H1 (cell line): ENCODE measurements around the gene TGFB3. TPM values are rescaled to one million over a fixed set of nuclear protein-coding genes. Genes with fewer than 3 reads are reported as not detected.

Source experiments
- CTCF ChIA-PET: fragments of 300-600 bp; sonication (Branson Sonifier 250); formaldehyde crosslinking; loops from one replicate; lab custom pipeline; 2021; ENCODE audit not compliant: partially characterized antibody; lab: Charles Lee
- POLR2A ChIA-PET: fragments of 300-600 bp; sonication (Branson Sonifier 250); formaldehyde crosslinking; loops from one replicate; lab custom pipeline; 2021; ENCODE audit warnings: inconsistent platforms; ENCODE audit not compliant: partially characterized antibody; lab: Charles Lee
- DNase-seq, 2 experiments: peaks; one replicate each; pipeline versions ENCODE4 v3.0.0 to v3.0.0-alpha.2; 2010 to 2022; ENCODE audit warnings: low spot score in 2 of 2, low read depth in 1 of 2, mixed read lengths in 1 of 2
- FAIRE-seq: peaks from 2 replicates; lab custom pipeline; 2011; peaks lifted over from hg19 to GRCh38; lab: Jason Lieb, UNC
- H2AFZ ChIP-seq: 2 replicates; pipeline ENCODE4 v1.8.1; 2012; ENCODE audit warnings: low read length, inconsistent platforms
- H2AK5ac ChIP-seq: 2 replicates; pipeline ENCODE4 v1.6.1; 2013; ENCODE audit warnings: low read depth, low read length
- H2BK120ac ChIP-seq: replicated peaks from 2 replicates; pipeline ENCODE3; 2013; ENCODE audit warnings: low read depth, low read length, inconsistent platforms
- H2BK12ac ChIP-seq: 2 replicates; pipeline ENCODE4 v1.6.1; 2013; ENCODE audit warnings: low read depth, low read length
- H2BK15ac ChIP-seq: 2 replicates; pipeline ENCODE4 v1.6.1; 2013; ENCODE audit warnings: low read length
- H2BK20ac ChIP-seq: 2 replicates; pipeline ENCODE4 v1.6.1; 2013; ENCODE audit warnings: low read length
- H2BK5ac ChIP-seq: 2 replicates; pipeline ENCODE4 v1.6.1; 2013; ENCODE audit warnings: low read depth, low read length
- H3K14ac ChIP-seq: 2 replicates; pipeline ENCODE4 v1.6.1; 2013; ENCODE audit warnings: inconsistent platforms; ENCODE audit not compliant: insufficient read length
- H3K18ac ChIP-seq: 2 replicates; pipeline ENCODE4 v1.6.1; 2013; ENCODE audit warnings: low read length; ENCODE audit errors: extremely low read depth
- H3K23ac ChIP-seq: 2 replicates; pipeline ENCODE4 v1.6.1; 2013; ENCODE audit warnings: inconsistent platforms; ENCODE audit not compliant: insufficient read length
- H3K23me2 ChIP-seq: 2 replicates; pipeline ENCODE4 v1.6.1; 2013; ENCODE audit warnings: low read depth, low read length
- H3K27ac ChIP-seq: 2 replicates; pipeline ENCODE4 v1.6.1; 2011; ENCODE audit warnings: low read depth, low read length, inconsistent platforms
- H3K27me3 ChIP-seq, 4 experiments: replicated peaks in 1 of 4; 1 replicate in 1 of 4; 2 replicates in 3 of 4; pipeline versions ENCODE4 v1.6.1 to v1.8.1; 2011 to 2013; ENCODE audit warnings: low read length in 3 of 4, mild to moderate bottlenecking in 3 of 4, inconsistent platforms in 2 of 4, mixed read lengths in 2 of 4, moderate library complexity in 1 of 4; ENCODE audit not compliant: control insufficient read depth in 3 of 4, insufficient read depth in 3 of 4; ENCODE audit errors: extremely low read depth in 1 of 4
- H3K36me3 ChIP-seq, 4 experiments: 2 replicates each; pipeline versions ENCODE4 v1.6.1 to v1.8.1; 2011 to 2013; ENCODE audit warnings: mild to moderate bottlenecking in 4 of 4, low read length in 3 of 4, moderate library complexity in 2 of 4, control low read depth in 1 of 4, inconsistent platforms in 1 of 4; ENCODE audit not compliant: insufficient read depth in 4 of 4, control insufficient read depth in 2 of 4
- H3K4ac ChIP-seq: replicated peaks from 2 replicates; pipeline ENCODE3; 2013; ENCODE audit warnings: low read length, low read depth, mixed read lengths, inconsistent platforms; ENCODE audit not compliant: insufficient read length
- H3K4me1 ChIP-seq, 4 experiments: replicated peaks in 1 of 4; 1 replicate in 1 of 4; 2 replicates in 3 of 4; pipeline versions ENCODE4 v1.6.1 to v1.8.1; 2011 to 2013; ENCODE audit warnings: low read length in 3 of 4, inconsistent platforms in 2 of 4, mixed read lengths in 1 of 4; ENCODE audit not compliant: insufficient read depth in 4 of 4, control insufficient read depth in 3 of 4
- H3K4me2 ChIP-seq, 2 experiments: 2 replicates each; pipeline versions ENCODE4 v1.6.1 to v1.8.1; 2011 to 2013; ENCODE audit warnings: low read depth in 2 of 2, low read length in 2 of 2, control low read depth in 1 of 2, inconsistent platforms in 1 of 2, mild to moderate bottlenecking in 1 of 2; ENCODE audit not compliant: insufficient read depth in 1 of 2
- H3K4me3 ChIP-seq, 4 experiments: fragments of 200-600, 300-600 bp in 1 of 4; sonication (generic), shearing (Covaris generic), sonication (Bioruptor Twin) in 1 of 4; 2 replicates each; pipeline versions ENCODE4 v1.5.1 to v1.8.1; 2011 to 2016; ENCODE audit warnings: low read length in 4 of 4, low read depth in 3 of 4, control low read depth in 2 of 4, inconsistent platforms in 2 of 4, mild to moderate bottlenecking in 2 of 4, mixed read lengths in 1 of 4, moderate library complexity in 1 of 4; ENCODE audit not compliant: insufficient read depth in 2 of 4; ENCODE audit errors: extremely low read depth in 1 of 4
- H3K56ac ChIP-seq: replicated peaks from 2 replicates; pipeline ENCODE3; 2013; ENCODE audit warnings: low read depth, mild to moderate bottlenecking, mixed read lengths, low read length, inconsistent platforms; ENCODE audit not compliant: insufficient read length
- H3K79me1 ChIP-seq: 2 replicates; pipeline ENCODE4 v1.6.1; 2013; ENCODE audit warnings: low read depth, low read length, control low read depth
- H3K79me2 ChIP-seq, 2 experiments: 2 replicates each; pipeline versions ENCODE4 v1.6.1 to v1.8.1; 2012 to 2013; ENCODE audit warnings: low read length in 2 of 2, mild to moderate bottlenecking in 2 of 2, inconsistent platforms in 1 of 2; ENCODE audit not compliant: insufficient read depth in 2 of 2, control insufficient read depth in 1 of 2
- H3K9ac ChIP-seq, 4 experiments: replicated peaks in 1 of 4; 1 replicate in 1 of 4; 2 replicates in 3 of 4; pipeline versions ENCODE4 v1.6.1 to v1.8.1; 2011 to 2013; ENCODE audit warnings: low read depth in 3 of 4, low read length in 3 of 4, control low read depth in 2 of 4, mild to moderate bottlenecking in 2 of 4, moderate library complexity in 2 of 4, inconsistent platforms in 1 of 4; ENCODE audit errors: extremely low read depth in 1 of 4
- H3K9me3 ChIP-seq, 2 experiments: 2 replicates each; pipeline versions ENCODE4 v1.6.1 to v1.8.1; 2012 to 2013; ENCODE audit warnings: mild to moderate bottlenecking in 2 of 2, moderate library complexity in 2 of 2, control low read depth in 1 of 2, inconsistent platforms in 1 of 2, low read depth in 1 of 2, low read length in 1 of 2, mixed read lengths in 1 of 2; ENCODE audit not compliant: insufficient read depth in 2 of 2
- H4K20me1 ChIP-seq, 2 experiments: replicated peaks in 1 of 2; 2 replicates each; pipeline versions ENCODE3 to v1.8.1; 2011 to 2013; ENCODE audit warnings: inconsistent platforms in 2 of 2, low read length in 2 of 2, mild to moderate bottlenecking in 1 of 2; ENCODE audit not compliant: insufficient read depth in 2 of 2, control insufficient read depth in 1 of 2
- H4K5ac ChIP-seq: 2 replicates; pipeline ENCODE4 v1.6.1; 2013; ENCODE audit warnings: low read length, low read depth, mixed read lengths, inconsistent platforms; ENCODE audit not compliant: insufficient read length
- H4K8ac ChIP-seq: 2 replicates; pipeline ENCODE4 v1.8.0; 2013; ENCODE audit warnings: mild to moderate bottlenecking, moderate library complexity, low read length, inconsistent platforms; ENCODE audit not compliant: insufficient read depth; ENCODE audit errors: extremely low read depth
- H4K91ac ChIP-seq: replicated peaks from 2 replicates; pipeline ENCODE3; 2013; ENCODE audit warnings: low read length, mixed read lengths, inconsistent platforms; ENCODE audit not compliant: insufficient read length
- CTCF ChIP-seq, 3 experiments: IDR thresholded peaks; 1 replicate in 2 of 3; 2 replicates in 1 of 3; pipeline versions ENCODE4 v1.5.1 to v1.6.1; 2011; ENCODE audit warnings: low read length in 3 of 3, mild to moderate bottlenecking in 3 of 3, inconsistent platforms in 2 of 3, low read depth in 1 of 3, moderate library complexity in 1 of 3; ENCODE audit not compliant: insufficient read depth in 1 of 3; ENCODE audit errors: control extremely low read depth in 1 of 3
- NANOG ChIP-seq: IDR thresholded peaks from 2 replicates; pipeline ENCODE4 v1.6.1; 2011; ENCODE audit warnings: low read length, low read depth, mild to moderate bottlenecking, inconsistent platforms; ENCODE audit not compliant: insufficient read depth, poor library complexity, severe bottlenecking
- SP2 ChIP-seq: IDR thresholded peaks from 2 replicates; pipeline ENCODE4 v1.6.1; 2012; ENCODE audit warnings: mild to moderate bottlenecking, low read length, inconsistent platforms
- WGBS, 2 experiments: shearing (Covaris generic) in 1 of 2; methylation state at CpG; one replicate each; pipeline versions ENCODE4 v1.1.6 to v1.1.7; 2013 to 2015; ENCODE audit warnings: low lambda C conversion rate in 2 of 2, mixed read lengths in 2 of 2, inconsistent platforms in 1 of 2, low coverage in 1 of 2, missing lambda C conversion rate in 1 of 2; ENCODE audit not compliant: insufficient replicate concordance in 2 of 2, insufficient coverage in 1 of 2, insufficient read length in 1 of 2; ENCODE audit errors: extremely low coverage in 1 of 2, missing lambda C conversion rate in 1 of 2; 5-methylcytosine and 5-hydroxymethylcytosine counted together
- polyA plus RNA-seq, 7 experiments: library from polyadenylated mRNA; depleted of rRNA in 3 of 7; stranded (reverse) in 5 of 7; unstranded in 2 of 7; fragments of >200 nt in 5 of 7; fragments of 200-250 nt in 2 of 7; gene quantifications; 1 replicate in 5 of 7; 2 replicates in 1 of 7; 4 replicates in 1 of 7; pipeline versions ENCODE4 v1.2.1 to v1.2.3, GENCODE V29; 2011 to 2013; ENCODE audit warnings: missing spikeins in 2 of 7, mixed read lengths in 2 of 7
- total RNA-seq: library from RNA; stranded (reverse); fragmentation: NEBNext Ultra II Directional; extraction: Animal tissue kit (Norgen Biotek cat#: 25700); gene quantifications from 2 replicates; pipeline ENCODE4 v1.2.1, GENCODE V29; 2021

TGFB3 gene
- total and polyA plus RNA-seq, 2 of the 8 experiments (the other 6 are each of a cell fraction or from before 2014, with no cell fraction given): 0.65 to 0.86 TPM

GRCh38 chr14:75970989-75971388 lies 10.8 kb downstream of the TGFB3 start:
- FAIRE-seq: no peak
- Histone ChIP-seq H3K4me1 (peaks cover 0 to 3% (median under 1%) of the 10 kb centered on the region in 4 experiments; a peak in 2 of 7 replicates), H4K91ac (no peak overlapping the region), H2BK5ac (no peak overlapping the region), H4K5ac (no peak overlapping the region), H3K9me3 (no peaks in the 10 kb centered on the region), H3K9ac (no peak overlapping the region), H3K14ac (no peak overlapping the region), H2AK5ac (no peak overlapping the region), H3K79me1 (no peaks in the 10 kb centered on the region), H3K56ac (no peak overlapping the region), H3K23ac (no peak overlapping the region), H3K4ac (no peak overlapping the region), H4K8ac (no peak overlapping the region), H3K4me2 (no peak overlapping the region), H3K23me2 (no peaks in the 10 kb centered on the region), H3K79me2 (no peaks in the 10 kb centered on the region), H2BK15ac (no peak overlapping the region), H2BK20ac (no peak overlapping the region), H3K36me3 (no peaks in the 10 kb centered on the region), H2BK120ac (no peak overlapping the region), H3K18ac (no peak overlapping the region), H3K4me3 (no peak overlapping the region), H2AFZ (no peak overlapping the region), H4K20me1 (no peaks in the 10 kb centered on the region), H2BK12ac (no peak overlapping the region), H3K27ac (no peak overlapping the region), H3K27me3 (no peaks in the 10 kb centered on the region)
- DNase-seq: no peak
- WGBS, 2 experiments: 94% methylated on average over 9 of the region's 9 CpGs; no CpG with 5 or more reads in 1 of the 2 experiments
- ChIA-PET POLR2A (no interaction called here), CTCF (interaction anchor here (0.5 to 20.1 kb wide), 8 partner anchors 9 to 489 kb away, joined by 3 to 261 read pairs (median 3); partner anchors contain the start of gene TGFB3)
- TF ChIP-seq SP2 (no peak), NANOG (no peak), CTCF (IDR thresholded peaks at IDR 0.05; ENCODE audit: control extremely low read depth in 1 of 3, insufficient read depth in 1 of 3, low read depth in 1 of 3, low read length in 3 of 3) (peak; percentile 14 to 46 (median 42); a peak in 2 of 4 replicates)
